Measurements from ENCODE around the gene NRCAM.

Gene NRCAM

GRCh38 chr7:108459922-108460551 is 3.8 kb upstream of the NRCAM start:
- DNase-seq (ENCODE audit: low read depth, low spot score): peak; percentile 61

GRCh38 chr7:108457871-108458270 is 1.6 kb upstream of the NRCAM start:
- no peak for DNase-seq (ENCODE audit: low read depth, low spot score)

- DNase-seq (ENCODE audit: low read depth, low spot score): no peak
These were observed 757 bp upstream of the NRCAM start for GRCh38 chr7:108456845-108457540.

GRCh38 chr7:108455551-108455997 is 662 bp downstream of the NRCAM start:
- no peak for DNase-seq (ENCODE audit: low read depth, low spot score)

- DNase-seq (ENCODE audit: low read depth, low spot score): peak; percentile 80
These were observed 1.3 kb downstream of the NRCAM start for GRCh38 chr7:108454674-108455550.

- DNase-seq (ENCODE audit: low read depth, low spot score): no peak
These were observed 1.9 kb downstream of the NRCAM start for GRCh38 chr7:108454317-108454673.

- no peak for DNase-seq (ENCODE audit: low read depth, low spot score)
These were observed 2.9 kb downstream of the NRCAM start for GRCh38 chr7:108453320-108453719.

GRCh38 chr7:108452707-108453106 is 3.5 kb downstream of the NRCAM start:
- peak; percentile 55 for DNase-seq (ENCODE audit: low read depth, low spot score)

- DNase-seq (ENCODE audit: low read depth, low spot score): no peak
These were observed 4.9 kb downstream of the NRCAM start for GRCh38 chr7:108451296-108451848.

GRCh38 chr7:108450160-108450559 is 6.1 kb downstream of the NRCAM start:
- DNase-seq (ENCODE audit: low read depth, low spot score): no peak

GRCh38 chr7:108449521-108449920 is 6.7 kb downstream of the NRCAM start:
- DNase-seq (ENCODE audit: low read depth, low spot score): no peak

- DNase-seq (ENCODE audit: low read depth, low spot score): peak; percentile 41
These were observed 7.4 kb downstream of the NRCAM start for GRCh38 chr7:108448584-108449505.

GRCh38 chr7:108442039-108442568 is 14.1 kb downstream of the NRCAM start:
- no peak for DNase-seq (ENCODE audit: low read depth, low spot score)

- no peak for DNase-seq (ENCODE audit: low read depth, low spot score)
These were observed 14.8 kb downstream of the NRCAM start for GRCh38 chr7:108441392-108441955.

- DNase-seq (ENCODE audit: low read depth, low spot score): no peak
These were observed 15.6 kb downstream of the NRCAM start for GRCh38 chr7:108440613-108441012.

GRCh38 chr7:108436906-108437305 is 19.3 kb downstream of the NRCAM start:
- no peak for DNase-seq (ENCODE audit: low read depth, low spot score)

GRCh38 chr7:108434010-108434409 is 22.2 kb downstream of the NRCAM start:
- DNase-seq (ENCODE audit: low read depth, low spot score): no peak

GRCh38 chr7:108431099-108431498 is 25.1 kb downstream of the NRCAM start:
- DNase-seq (ENCODE audit: low read depth, low spot score): no peak

GRCh38 chr7:108430664-108431063 is 25.6 kb downstream of the NRCAM start:
- no peak for DNase-seq (ENCODE audit: low read depth, low spot score)

GRCh38 chr7:108427766-108428165 is 28.5 kb downstream of the NRCAM start:
- no peak for DNase-seq (ENCODE audit: low read depth, low spot score)
